ENCODE measurements around the gene FCN3.

- TF ChIP-seq CTCF (IDR thresholded peaks at IDR 0.05; ENCODE audit: low read depth, low read length), result no peak
- TF ChIP-seq EZH2phosphoT487 (IDR thresholded peaks at IDR 0.05; ENCODE audit: low read depth), result no peak
These were observed 43.8 kb downstream of the FCN3 start for GRCh38 chr1:27330786-27331185.

Measured in OCI-LY3 (cell line).